Measurements from ENCODE around the gene MAGEB3.

- TF ChIP-seq CTCF (IDR thresholded peaks at IDR 0.05) (no peak), POLR2A (IDR thresholded peaks at IDR 0.05) (no peak)
These were observed 34.1 kb upstream of the MAGEB3 start for GRCh38 chrX:30196322-30196721.
